Fibroblast of mammary gland (primary cell): Measurements from ENCODE around the gene LDLRAD2.

Experiments
- DNase-seq: peaks from one replicate; pipeline ENCODE4 v3.0.0-alpha.2; 2010; ENCODE audit warnings: low read depth
- H3K4me3 ChIP-seq: 2 replicates; pipeline ENCODE4 v1.5.1; 2011; ENCODE audit warnings: low read depth, mild to moderate bottlenecking, low read length, moderate library complexity; ENCODE audit not compliant: control insufficient read depth
- CTCF ChIP-seq: conservative IDR thresholded peaks from 2 replicates; pipeline ENCODE4 v1.5.1; 2011; ENCODE audit warnings: low read depth, low read length, inconsistent platforms; ENCODE audit not compliant: control insufficient read depth, insufficient read depth

Gene LDLRAD2

GRCh38 chr1:21778405-21778727 is 33.7 kb upstream of the LDLRAD2 start:
- H3K4me3 ChIP-seq: no peak overlapping the region

GRCh38 chr1:21779613-21780521 is 32.2 kb upstream of the LDLRAD2 start:
- peak; percentile 11 for DNase-seq
- no peak overlapping the region for H3K4me3 ChIP-seq
- no peak for TF ChIP-seq CTCF

More at GRCh38 chr1:21778405-21778727, 33.7 kb upstream of the LDLRAD2 start:
- no peak for DNase-seq
- TF ChIP-seq CTCF: no peak

- TF ChIP-seq CTCF: no peak
- peak overlapping the region; percentile 92 for H3K4me3 ChIP-seq
- DNase-seq: peak; percentile 37
Measured at GRCh38 chr1:21781815-21782348, 30.2 kb upstream of the LDLRAD2 start.

GRCh38 chr1:21782349-21782867 is 29.7 kb upstream of the LDLRAD2 start:
- peak; percentile 61 for DNase-seq
- peak overlapping the region; percentile 92 for H3K4me3 ChIP-seq
- peak; percentile 34 for TF ChIP-seq CTCF

GRCh38 chr1:21782868-21783678 is 29.0 kb upstream of the LDLRAD2 start, which contains the start of gene USP48:
Gene USP48, minus strand, starts transcription at chr1:21783149. Its CDS starts 192 bp downstream, at chr1:21782957.
- DNase-seq: peak; percentile 97
- no peak for TF ChIP-seq CTCF
- H3K4me3 ChIP-seq: peak within 1 kb of the TSS; percentile 92
